K562 (cell line): Measurements from ENCODE around the gene HDAC2.

ENCODE experiments used
- HMBOX1 ChIP-seq: sonication (generic); IDR thresholded peaks from 2 replicates; pipeline ENCODE4 v1.6.1; 2016
- MITF ChIP-seq: IDR thresholded peaks from 2 replicates; pipeline ENCODE4 v1.6.1; 2014; ENCODE audit warnings: antibody characterized with exemption
- NR2C2 ChIP-seq, 2 experiments: fragments of 200-800 bp in 1 of 2; sonication (Bioruptor generic) in 1 of 2; sonication (generic) in 1 of 2; formaldehyde crosslinking in 1 of 2; IDR thresholded peaks; 2 replicates each; pipeline versions ENCODE4 v1.6.1 to v1.8.0; 2016 to 2022; ENCODE audit warnings: mild to moderate bottlenecking in 1 of 2, missing compliant biosample characterization in 1 of 2, missing genetic modification characterization in 1 of 2, missing genetic modification reagents in 1 of 2
- TCF3 ChIP-seq: sonication (generic); formaldehyde crosslinking; IDR thresholded peaks from 2 replicates; pipeline ENCODE4 v1.4.0; 2020; ENCODE audit warnings: mild to moderate bottlenecking, missing genetic modification reagents

- TF ChIP-seq MITF (no peak), TCF3 (CRISPR knock-in tag) (no peak), HMBOX1 (no peak), NR2C2 (CRISPR knock-in tag; IDR thresholded peaks at IDR 0.05) (no peak), NR2C2 (tag; IDR thresholded peaks at IDR 0.05) (no peak)
Observed at GRCh38 chr6:113927001-113927400, 43.9 kb downstream of the HDAC2 start.
